IPS-20b (cell line): ENCODE data around the gene ZSWIM5.
"Not testable (repeated sequence)": the region's sequence is repeated elsewhere in the genome, so short reads cannot be mapped to it uniquely, and the experiment has no call there.

Experiments
- H3K27ac ChIP-seq: one replicate; pipeline ENCODE4 v1.5.1; 2013; ENCODE audit warnings: low read length
- H3K27me3 ChIP-seq: 2 replicates; pipeline ENCODE4 v1.6.1; 2013; ENCODE audit warnings: mild to moderate bottlenecking, low read length, inconsistent platforms; ENCODE audit not compliant: insufficient read depth
- H3K36me3 ChIP-seq: 2 replicates; pipeline ENCODE4 v1.6.1; 2013; ENCODE audit warnings: low read depth, mild to moderate bottlenecking, inconsistent platforms, low read length, moderate library complexity; ENCODE audit not compliant: insufficient read depth
- H3K4me1 ChIP-seq: 2 replicates; pipeline ENCODE4 v1.6.1; 2013; ENCODE audit warnings: mild to moderate bottlenecking, control low read depth, inconsistent platforms, low read length, moderate library complexity; ENCODE audit not compliant: insufficient read depth
- H3K4me3 ChIP-seq: 2 replicates; pipeline ENCODE4 v1.5.1; 2013; ENCODE audit warnings: mild to moderate bottlenecking, low read length, inconsistent platforms
- H3K9ac ChIP-seq: 2 replicates; pipeline ENCODE4 v1.6.1; 2013; ENCODE audit warnings: low read depth, mild to moderate bottlenecking, inconsistent platforms, low read length, moderate library complexity
- H3K9me3 ChIP-seq: 2 replicates; pipeline ENCODE4 v1.6.1; 2013; ENCODE audit warnings: mild to moderate bottlenecking, low read depth, low read length, inconsistent platforms; ENCODE audit not compliant: insufficient read depth

ZSWIM5 gene

DNA sequence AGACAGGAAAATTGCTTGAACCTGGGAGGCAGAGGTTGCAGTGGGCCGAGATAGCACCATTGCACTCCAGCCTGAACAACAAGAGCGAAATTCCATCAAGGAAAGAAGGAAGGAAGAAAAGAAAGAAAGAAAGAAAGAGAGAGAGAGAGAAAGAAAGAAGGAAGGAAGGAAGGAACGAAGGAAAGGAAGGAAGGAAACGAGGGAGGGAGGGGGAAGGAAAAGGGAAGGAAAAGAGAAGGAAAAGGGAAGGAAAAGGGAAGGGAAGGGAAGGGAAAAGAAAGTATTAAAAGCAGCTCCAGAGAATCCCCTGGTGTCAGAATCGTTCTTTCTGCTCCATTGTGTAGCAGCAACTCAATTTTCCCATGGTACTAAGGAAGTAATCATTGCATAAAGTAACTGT lies 19.2 kb upstream of the ZSWIM5 start:
- Histone ChIP-seq H3K9me3 (no peaks in the 10 kb centered on the region), H3K36me3 (no peaks in the 10 kb centered on the region), H3K4me3 (no peak overlapping the region), H3K4me1 (no peaks in the 10 kb centered on the region), H3K27ac (no peak overlapping the region), H3K9ac (no peak overlapping the region), H3K27me3 (no peaks in the 10 kb centered on the region)

DNA sequence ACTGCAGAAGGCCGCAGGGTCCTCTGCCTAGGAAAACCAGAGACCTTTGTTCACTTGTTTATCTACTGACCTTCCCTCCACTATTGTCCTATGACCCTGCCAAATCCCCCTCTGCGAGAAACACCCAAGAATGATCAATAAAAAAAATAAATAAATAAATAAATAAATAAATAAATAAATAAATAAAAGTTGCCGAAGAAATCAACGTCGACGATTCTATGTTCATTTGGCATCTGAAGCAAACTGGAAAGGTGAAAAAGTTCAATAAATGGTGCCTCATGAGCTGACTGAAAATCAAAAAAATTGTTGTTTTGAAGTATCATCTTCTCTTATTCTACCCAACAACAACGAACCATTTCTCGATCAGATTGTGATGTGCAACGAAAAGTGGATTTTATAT lies 17.3 kb upstream of the ZSWIM5 start:
- H3K36me3 ChIP-seq, H3K27me3 ChIP-seq, H3K27ac ChIP-seq, H3K4me3 ChIP-seq, H3K9ac ChIP-seq, H3K4me1 ChIP-seq, H3K9me3 ChIP-seq: not testable (repeated sequence)

DNA sequence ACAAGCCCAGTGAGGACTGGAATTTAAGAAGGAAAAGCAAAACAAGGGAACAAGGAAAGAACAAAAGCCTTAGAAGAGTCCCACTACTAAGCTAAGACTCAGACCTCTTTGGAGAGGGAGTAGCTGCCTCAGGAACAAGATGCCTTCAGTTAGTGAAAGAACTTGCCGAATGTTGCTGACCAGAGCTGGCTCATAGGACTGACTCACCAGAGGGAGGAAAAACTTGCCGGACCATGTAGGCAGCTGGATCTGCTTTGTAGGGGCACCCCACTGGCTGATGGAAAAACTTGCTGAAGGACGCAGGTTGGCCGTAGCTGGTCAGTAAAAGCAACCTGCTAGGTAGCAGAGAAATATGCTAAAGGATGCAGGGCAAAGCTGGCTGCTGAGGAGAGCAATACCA lies 15.3 kb upstream of the ZSWIM5 start:
- no peaks in the 10 kb centered on the region for H3K36me3 ChIP-seq
- H3K9ac ChIP-seq: no peak overlapping the region
- no peaks in the 10 kb centered on the region for H3K27me3 ChIP-seq
- no peak overlapping the region for H3K4me3 ChIP-seq
- H3K27ac ChIP-seq: no peak overlapping the region
- no peaks in the 10 kb centered on the region for H3K4me1 ChIP-seq
- no peaks in the 10 kb centered on the region for H3K9me3 ChIP-seq

DNA sequence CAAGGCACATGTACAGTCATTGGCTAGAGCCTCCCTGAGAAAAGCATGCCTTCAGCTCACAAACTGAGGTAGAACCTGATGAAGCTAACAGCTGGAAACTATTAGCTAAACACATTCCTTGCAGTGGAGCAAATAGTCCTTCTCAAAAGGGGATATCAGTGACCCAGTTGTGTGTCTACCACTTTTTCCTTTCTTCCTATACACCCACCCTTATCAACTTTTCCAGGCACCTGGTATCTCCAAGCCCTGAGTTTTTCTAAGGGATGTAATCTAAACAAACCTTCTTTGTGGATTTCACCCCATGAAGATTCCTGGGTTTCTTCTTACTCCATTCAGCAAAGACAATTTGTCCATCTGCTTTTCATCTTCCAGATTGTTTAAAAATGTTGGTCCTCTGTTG lies 10.5 kb upstream of the ZSWIM5 start:
- Histone ChIP-seq H3K27ac (no peak overlapping the region), H3K27me3 (no peaks in the 10 kb centered on the region), H3K9ac (no peak overlapping the region), H3K36me3 (no peaks in the 10 kb centered on the region), H3K9me3 (no peaks in the 10 kb centered on the region), H3K4me3 (no peak overlapping the region), H3K4me1 (no peaks in the 10 kb centered on the region)

DNA sequence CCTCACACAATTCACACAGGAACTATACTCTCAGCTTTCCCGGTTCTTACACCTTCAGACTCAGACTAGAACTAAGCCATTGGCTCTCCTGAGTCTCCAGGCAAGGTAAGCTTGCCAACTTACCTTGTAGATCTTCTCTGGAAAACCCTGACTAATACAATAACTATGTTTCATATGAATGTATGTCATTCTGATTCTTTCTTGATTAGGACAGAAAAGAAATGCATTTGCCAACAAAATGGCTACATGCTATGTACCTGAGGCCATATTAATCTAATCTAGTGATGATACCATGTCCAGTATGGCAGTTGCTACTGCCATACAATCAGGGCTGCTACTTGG lies 9.8 kb upstream of the ZSWIM5 start:
- H3K9me3 ChIP-seq: no peaks in the 10 kb centered on the region
- H3K4me1 ChIP-seq: no peaks in the 10 kb centered on the region
- no peaks in the 10 kb centered on the region for H3K36me3 ChIP-seq
- no peak overlapping the region for H3K27ac ChIP-seq
- no peaks in the 10 kb centered on the region for H3K27me3 ChIP-seq
- no peak overlapping the region for H3K9ac ChIP-seq
- H3K4me3 ChIP-seq: no peak overlapping the region

DNA sequence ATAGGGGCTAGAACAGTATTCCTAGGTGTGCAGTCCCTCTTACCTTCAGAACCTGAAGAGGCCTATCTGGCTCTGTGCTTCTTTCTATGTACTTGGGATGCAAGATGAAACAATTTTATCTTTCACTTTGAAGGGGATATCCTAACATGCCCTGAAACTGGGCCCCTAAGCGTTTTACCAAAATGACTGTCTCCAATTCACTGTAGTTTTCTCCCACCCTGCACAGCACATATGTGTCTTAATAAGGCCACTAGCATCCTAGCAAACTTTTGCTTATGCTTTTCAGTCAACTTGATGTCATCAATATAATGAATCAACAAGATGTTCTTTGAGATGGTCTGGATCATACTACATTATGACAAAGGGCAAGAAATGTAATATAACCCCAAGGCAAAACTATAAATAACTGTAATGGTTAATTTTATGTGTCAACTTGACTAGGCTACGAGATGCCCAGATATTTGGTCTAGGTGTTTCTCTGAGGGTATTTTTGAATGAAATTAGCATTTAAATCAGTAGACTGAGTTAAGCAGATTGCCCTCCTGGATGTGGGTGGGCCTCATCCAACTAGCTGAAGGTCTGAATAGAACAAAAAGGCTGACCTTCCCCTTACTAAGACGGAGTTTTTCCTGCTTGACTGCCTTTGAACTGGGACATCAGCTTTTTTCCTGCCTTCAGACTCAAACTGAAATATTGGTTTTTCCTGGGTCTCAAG lies 9.2 kb upstream of the ZSWIM5 start:
- Histone ChIP-seq H3K9me3 (no peaks in the 10 kb centered on the region), H3K4me1 (no peaks in the 10 kb centered on the region), H3K27ac (no peak overlapping the region), H3K9ac (no peak overlapping the region), H3K36me3 (no peaks in the 10 kb centered on the region), H3K27me3 (no peaks in the 10 kb centered on the region), H3K4me3 (no peak overlapping the region)

DNA sequence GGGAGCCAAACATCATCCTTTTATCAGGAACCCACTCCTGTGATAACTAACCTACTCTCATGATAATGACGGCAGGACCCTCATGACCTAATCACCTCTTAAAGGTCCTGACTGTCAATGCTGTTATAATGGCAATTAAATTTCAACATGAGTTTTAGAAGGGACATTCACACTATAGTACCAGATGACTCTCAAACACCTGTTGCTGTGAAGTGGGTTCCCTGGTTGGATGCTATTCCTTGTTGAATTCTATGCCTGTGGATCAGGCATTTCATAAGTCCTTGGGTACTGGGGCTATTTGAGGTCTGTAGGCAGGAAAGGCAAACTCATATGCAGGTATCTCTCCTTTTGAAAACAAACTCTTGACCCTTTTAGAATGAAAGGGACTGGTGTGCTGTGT lies 7.5 kb upstream of the ZSWIM5 start:
- H3K4me3 ChIP-seq: no peak overlapping the region
- H3K36me3 ChIP-seq: no peaks in the 10 kb centered on the region
- H3K4me1 ChIP-seq: no peaks in the 10 kb centered on the region
- H3K27ac ChIP-seq: no peak overlapping the region
- H3K9me3 ChIP-seq: no peaks in the 10 kb centered on the region
- no peak overlapping the region for H3K9ac ChIP-seq
- H3K27me3 ChIP-seq: peaks cover 1% of the 10 kb centered on the region; the same call in 1 of the 2 replicates

DNA sequence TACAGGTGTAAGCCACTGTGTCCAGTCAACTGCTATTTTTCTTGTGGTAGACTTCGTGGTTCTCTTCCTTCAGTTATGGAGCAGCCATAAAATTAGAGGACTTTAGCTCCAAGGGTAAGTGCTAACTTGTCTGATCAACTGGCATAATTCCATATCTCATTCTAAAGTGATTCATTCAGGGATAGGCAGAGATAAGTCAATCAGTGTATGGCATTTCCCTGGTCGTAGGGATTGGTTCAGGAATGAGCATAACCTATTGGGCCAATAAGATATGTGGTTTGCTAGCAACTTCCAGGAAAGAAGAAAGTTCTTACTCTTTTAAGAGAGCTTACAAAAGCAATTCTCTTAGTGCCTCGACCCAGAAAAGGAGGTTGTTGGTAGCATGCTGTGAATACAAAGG lies 4.7 kb upstream of the ZSWIM5 start:
- Histone ChIP-seq H3K27me3 (peaks cover 25% of the 10 kb centered on the region), H3K27ac (no peak overlapping the region), H3K9ac (no peak overlapping the region), H3K9me3 (no peaks in the 10 kb centered on the region), H3K36me3 (no peaks in the 10 kb centered on the region), H3K4me3 (no peak overlapping the region), H3K4me1 (no peaks in the 10 kb centered on the region)

DNA sequence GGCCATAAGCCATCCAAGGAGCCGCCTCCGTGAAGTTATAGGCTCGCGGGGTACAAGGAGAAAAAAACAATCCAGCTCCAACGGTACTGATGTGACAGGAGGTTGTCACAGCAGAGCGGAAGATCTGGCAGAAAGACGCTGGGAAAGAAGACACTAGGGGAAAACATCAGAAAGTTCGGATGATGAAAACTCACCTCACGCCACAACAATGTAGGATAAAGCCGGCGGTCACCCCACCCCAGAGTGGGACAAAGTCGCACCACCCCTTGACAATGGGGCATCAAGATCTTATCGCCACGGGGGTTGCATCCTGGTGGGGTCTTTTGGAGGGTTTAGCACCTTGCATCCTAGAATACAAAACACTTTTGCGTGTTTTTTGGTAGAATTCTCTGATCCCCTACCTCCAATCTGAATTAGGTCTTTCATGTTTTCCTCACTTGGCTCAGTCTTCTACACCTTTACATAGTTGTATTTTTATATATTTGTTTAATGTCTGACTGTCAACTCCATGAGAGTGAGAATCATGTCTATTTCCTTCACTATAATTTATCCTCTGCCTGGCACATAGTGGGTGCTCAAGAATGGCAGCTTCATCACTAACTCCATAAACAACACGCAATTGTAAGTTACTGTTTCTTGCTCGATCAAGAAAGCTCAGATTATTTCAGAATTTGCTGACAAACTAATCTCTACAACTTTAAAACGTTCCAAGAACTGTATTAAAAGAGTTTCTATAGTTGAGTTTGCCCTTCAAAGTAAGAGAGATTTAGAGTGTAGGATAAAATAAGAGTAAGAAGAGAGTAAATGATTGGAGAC lies 611 bp upstream of the ZSWIM5 start:
- H3K4me3 ChIP-seq: peak overlapping the region; percentile 80
- H3K36me3 ChIP-seq: no peaks in the 10 kb centered on the region
- H3K9me3 ChIP-seq: no peaks in the 10 kb centered on the region
- no peak overlapping the region for H3K27ac ChIP-seq
- H3K27me3 ChIP-seq: peaks cover 47% of the 10 kb centered on the region
- H3K4me1 ChIP-seq: peaks cover 8% of the 10 kb centered on the region; the same call in 1 of the 2 replicates
- H3K9ac ChIP-seq: peak overlapping the region; percentile 57; the same call in 1 of the 2 replicates

DNA sequence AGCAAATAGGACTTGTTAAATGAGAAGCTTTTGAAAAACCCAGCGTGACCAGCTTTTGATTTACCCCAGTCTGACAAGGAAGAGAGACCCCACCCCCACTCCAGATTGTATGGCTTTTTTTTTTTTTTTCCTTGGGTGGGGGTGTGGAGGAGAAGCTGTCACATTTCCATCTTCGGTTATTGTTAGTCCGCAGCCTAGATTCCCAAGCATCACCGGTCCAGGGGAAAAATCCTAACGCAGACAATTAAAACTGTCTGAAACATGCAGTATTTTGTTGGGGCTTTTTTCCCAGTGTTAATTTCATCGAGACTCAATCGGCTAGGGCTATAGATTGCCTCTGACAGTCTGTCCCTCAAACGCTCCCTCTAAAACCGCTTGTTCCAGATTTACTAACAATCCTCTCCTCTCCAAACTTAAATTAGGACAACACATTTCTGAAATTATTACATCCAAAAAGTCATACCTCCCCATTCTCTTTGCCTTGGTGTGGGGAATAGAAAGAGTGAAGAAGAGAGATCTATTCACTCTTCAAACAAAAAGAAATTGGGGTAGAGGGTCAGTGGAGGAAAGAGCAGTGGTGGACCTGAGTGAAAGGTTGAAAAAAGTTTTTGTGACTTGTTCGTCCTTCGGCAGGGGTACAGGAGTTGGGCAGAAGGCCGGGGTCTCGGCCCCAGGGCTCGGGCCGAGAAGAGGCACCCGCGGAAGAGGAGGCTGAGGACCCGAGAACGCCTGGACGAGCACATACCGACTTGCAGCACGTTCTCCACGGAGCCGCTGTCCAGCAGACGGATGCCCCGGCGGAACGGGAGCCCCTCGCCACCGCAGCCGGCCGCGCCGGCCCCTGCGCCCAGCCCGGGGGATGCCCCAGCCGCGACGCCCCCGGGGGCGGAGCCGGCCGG lies 1.1 kb downstream of the ZSWIM5 start:
- no peaks in the 10 kb centered on the region for H3K36me3 ChIP-seq
- peak overlapping the region; percentile 86 for H3K4me3 ChIP-seq
- peaks cover 8% of the 10 kb centered on the region; the same call in 1 of the 2 replicates for H3K4me1 ChIP-seq
- no peak overlapping the region; the same call in 1 of the 2 replicates for H3K9ac ChIP-seq
- H3K9me3 ChIP-seq: no peaks in the 10 kb centered on the region
- no peak overlapping the region for H3K27ac ChIP-seq
- H3K27me3 ChIP-seq: peaks cover 47% of the 10 kb centered on the region

DNA sequence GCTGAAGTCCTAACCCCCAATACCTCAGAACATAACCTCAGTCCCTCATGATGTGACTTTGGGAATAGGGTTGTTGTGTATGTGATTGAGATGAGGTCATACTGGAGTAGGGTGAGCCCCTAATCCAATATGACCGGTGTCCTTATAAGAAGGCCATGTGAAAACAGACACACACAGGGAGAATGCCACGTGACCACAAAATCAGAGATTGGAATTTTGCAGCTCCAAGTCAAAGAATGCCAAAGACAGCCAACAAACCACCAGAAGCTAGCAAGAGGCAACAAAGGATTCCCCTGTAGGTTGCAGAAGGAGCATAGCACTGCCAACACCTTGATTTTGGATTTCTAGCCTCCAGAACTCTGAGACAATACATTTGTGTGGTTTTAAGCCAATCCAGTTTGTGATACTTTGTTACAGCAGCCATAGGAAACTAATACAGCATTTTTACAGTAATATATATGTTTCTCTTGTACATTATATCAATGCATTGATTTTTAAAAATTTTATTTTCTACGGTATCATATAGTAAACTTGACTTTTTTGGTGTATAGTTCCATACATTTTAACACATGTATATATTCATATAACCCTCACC lies 5.4 kb downstream of the ZSWIM5 start:
- Histone ChIP-seq H3K9ac (no peak overlapping the region), H3K9me3 (no peaks in the 10 kb centered on the region), H3K27ac (no peak overlapping the region), H3K27me3 (peaks cover 22% of the 10 kb centered on the region), H3K4me1 (peaks cover 8% of the 10 kb centered on the region; the same call in 1 of the 2 replicates), H3K36me3 (no peaks in the 10 kb centered on the region), H3K4me3 (no peak overlapping the region)
